ENCODE measurements around the gene SORCS1.

GRCh38 chr10:107163881-107164861 is at the start of gene SORCS1:
- TF ChIP-seq CTCF (IDR thresholded peaks at IDR 0.05; ENCODE audit: low read depth, low read length) (no peak), MAX (IDR thresholded peaks at IDR 0.05; ENCODE audit: low read depth, low read length) (no peak), POLR2A (IDR thresholded peaks at IDR 0.05; ENCODE audit: extremely low read depth, insufficient read length) (no peak)

Data from NB4 (cell line).